HG03139 (cell line): ENCODE data around the gene MELTF.
"Not testable (repeated sequence)": the region's sequence is repeated elsewhere in the genome, so short reads cannot be mapped to it uniquely, and the experiment has no call there.

ENCODE experiments used
- ATAC-seq: cut with Tn5 transposase; IDR thresholded peaks from one replicate; pipeline ENCODE4 v1.9.1; 2021; ENCODE audit not compliant: unreplicated experiment

The MELTF gene

GRCh38 chr3:197029511-197030167 is at the start of gene MELTF:
MELTF (minus strand) TSS chr3:197029817; CDS start chr3:197029702, 115 bp downstream.
- peak; percentile 60 for ATAC-seq

DNA sequence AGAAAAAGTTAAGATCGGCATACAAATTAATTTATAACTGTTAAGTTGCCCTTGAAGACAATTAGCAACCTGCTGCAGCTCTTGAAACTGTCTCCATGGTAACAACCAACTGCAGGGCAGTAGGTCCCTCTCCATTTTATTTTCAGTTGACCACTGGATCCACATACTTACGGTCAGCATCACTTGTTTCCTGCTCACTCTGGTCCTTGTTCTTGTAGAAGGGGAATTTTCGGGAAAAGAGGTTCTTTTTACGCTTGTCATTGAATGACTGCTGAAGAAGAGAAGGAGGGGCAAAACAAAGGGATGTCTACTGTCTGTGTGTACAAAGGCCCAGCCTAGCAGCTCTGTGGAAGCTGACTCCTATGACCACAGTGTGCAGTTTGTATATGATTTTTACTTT is 46.8 kb upstream of the MELTF start:
- no peak for ATAC-seq

DNA sequence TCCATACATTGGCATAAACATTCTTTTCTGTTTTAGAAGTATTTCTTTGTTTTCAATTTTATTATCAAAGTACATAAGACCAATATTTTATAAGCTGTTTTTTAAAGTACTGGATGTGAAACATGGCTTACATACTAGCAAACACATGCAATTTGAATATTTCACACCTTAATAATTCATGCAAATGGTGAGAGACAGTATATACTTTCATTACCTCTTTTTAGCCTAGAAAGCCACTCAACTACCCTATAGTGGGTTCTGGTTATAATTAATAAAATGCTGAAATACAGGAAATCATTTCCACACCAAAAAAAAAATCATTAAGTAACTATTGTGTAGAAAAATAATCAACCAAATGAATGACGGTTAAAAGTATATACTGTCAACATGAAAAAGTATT is 38.5 kb upstream of the MELTF start:
- peak; percentile 63 for ATAC-seq

- no peak for ATAC-seq
These were observed 35.2 kb upstream of the MELTF start for GRCh38 chr3:197064771-197065170.

DNA sequence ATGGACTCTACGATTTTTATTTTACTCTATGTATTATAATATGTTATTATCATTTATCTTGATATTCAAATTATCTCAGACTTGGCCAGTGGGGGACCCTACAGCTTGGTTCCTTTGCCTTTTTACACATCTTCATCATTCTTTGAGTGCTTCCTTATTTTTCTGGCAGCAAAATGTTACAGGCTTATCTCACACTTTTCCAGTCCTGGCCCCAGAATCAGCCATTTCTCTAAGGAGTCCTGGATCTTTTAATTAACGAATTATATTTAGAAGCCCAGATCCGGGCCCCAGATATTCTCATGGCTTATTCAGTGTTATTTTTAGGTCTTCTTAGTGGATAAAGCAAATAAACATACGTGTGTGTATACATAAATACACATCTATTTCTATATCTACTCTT is 32.8 kb upstream of the MELTF start:
- no peak for ATAC-seq

- not testable (repeated sequence) for ATAC-seq
These were observed 22.0 kb upstream of the MELTF start for GRCh38 chr3:197051637-197052036.

GRCh38 chr3:197050511-197050910 is 20.9 kb upstream of the MELTF start:
- ATAC-seq, result no peak

DNA sequence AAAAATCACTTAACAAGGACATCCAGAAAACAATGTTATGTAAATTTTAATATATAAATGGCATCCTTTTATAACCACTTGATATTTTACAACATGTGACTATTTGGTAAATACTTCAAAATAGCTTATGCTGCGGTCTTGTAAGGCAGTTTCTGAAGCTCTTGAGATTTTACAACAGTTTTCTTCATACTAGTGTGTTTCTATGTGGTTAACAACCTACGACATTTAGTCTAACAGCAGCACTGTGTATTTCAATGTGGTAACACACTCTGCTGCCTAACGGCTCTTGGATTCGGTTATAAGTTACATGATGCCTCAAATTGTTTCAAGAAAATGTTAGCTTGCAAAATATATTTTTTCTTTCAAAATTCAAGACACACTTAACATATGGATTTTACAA is 12.9 kb upstream of the MELTF start:
- ATAC-seq, result no peak

GRCh38 chr3:197041875-197042488 is 12.4 kb upstream of the MELTF start:
- ATAC-seq, result no peak

GRCh38 chr3:197040658-197041057 is 11.0 kb upstream of the MELTF start:
- ATAC-seq, result no peak

DNA sequence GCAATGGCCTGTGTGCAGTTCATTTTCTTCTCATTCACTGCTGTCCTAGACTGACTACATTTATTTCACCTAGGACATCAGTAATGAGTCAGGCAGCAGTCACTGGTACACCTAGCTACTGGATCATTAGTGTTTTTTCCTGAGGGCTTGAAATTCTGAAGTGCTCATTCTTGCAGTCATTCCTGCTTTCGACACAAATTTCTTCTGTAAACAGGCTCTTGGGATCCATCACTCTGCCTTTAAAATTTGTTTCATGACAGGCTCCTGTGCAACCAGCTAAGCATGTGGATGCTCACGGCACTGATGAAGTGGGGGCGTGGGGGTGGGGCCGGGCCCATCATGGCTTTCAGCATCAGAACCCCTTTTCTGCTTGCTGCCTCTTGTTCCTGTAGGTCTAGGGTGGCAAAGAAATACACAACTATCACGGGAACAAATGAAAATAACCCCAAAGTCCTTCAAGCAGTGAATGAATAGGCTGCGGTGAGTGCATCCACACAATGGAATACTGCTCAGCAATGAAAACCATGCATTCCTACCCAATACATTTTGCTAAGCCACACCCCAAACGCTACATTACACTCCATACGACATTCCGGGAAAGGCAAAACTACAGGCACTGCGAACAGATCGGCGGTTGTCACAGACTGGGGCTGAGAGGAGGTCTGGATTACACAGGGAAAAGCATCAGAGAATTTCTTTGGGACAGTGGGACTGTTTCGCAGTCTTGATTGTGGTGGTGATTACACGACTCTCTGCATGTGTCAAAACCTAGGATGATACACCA is 9.3 kb upstream of the MELTF start:
- ATAC-seq, result no peak

- no peak for ATAC-seq
These were observed 6.0 kb upstream of the MELTF start for GRCh38 chr3:197035577-197035976.

DNA sequence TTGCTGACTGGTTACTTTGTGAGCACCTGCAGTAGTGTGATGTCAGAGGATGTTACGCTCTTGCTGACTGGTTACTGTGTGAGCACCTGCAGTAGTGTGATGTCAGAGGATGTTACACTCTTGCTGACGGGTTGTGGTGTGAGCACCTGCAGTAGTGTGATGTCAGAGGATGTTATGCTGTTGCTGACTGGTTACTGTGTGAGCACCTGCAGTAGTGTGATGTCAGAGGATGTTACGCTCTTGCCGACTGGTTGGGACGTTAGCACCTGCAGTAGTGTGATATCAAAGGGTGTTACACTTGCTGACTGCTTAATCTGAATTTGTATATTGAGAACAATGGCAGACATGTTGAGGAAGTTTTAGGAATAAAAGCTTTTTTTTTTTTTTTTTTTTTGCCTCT is 5.2 kb upstream of the MELTF start:
- ATAC-seq, result not testable (repeated sequence)

- ATAC-seq, result not testable (repeated sequence)
These were observed 4.1 kb upstream of the MELTF start for GRCh38 chr3:197033764-197034163.

GRCh38 chr3:197031315-197032285 is 2.0 kb upstream of the MELTF start:
- no peak for ATAC-seq

GRCh38 chr3:197030379-197031314 is 1.0 kb upstream of the MELTF start:
- no peak for ATAC-seq

DNA sequence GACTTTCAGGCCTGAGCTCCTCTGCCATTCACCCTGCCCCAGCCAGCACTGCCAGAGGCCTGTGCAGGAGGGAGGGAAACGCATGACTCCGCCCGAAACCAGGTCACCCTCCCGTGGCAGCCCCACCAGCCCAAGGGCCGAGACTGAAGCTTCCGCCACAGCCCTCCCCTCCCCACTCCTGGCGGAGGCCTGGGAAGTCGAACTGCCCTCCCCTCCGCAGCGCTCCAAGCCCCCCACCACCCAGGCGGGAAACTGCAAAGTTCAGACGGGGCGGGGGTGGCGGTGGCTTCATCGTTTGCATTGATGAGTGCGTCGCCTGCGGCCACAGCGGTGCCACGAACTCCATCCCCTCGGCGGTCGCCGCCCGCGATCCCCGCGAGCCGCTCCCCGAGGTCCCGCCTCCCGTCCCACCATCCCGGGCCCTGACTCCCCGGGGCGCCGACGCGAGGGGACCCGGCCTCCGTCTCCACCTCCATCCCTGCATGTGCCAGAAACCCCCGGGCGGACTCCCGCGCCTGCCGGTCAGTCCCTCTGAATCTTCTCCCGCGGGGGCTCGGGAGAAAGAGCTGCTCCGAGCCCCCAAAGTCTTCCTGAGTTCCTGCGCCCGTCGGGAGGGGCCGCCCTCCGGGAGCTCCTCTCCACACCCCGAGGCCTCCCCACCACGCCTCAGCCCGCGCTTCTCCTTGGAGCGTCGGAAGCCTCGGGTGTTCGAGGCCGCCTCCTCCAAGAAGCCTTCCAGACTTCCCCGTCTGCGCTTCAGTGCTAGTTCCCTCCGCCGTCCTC is 698 bp downstream of the MELTF start:
- ATAC-seq, result peak; percentile 10

DNA sequence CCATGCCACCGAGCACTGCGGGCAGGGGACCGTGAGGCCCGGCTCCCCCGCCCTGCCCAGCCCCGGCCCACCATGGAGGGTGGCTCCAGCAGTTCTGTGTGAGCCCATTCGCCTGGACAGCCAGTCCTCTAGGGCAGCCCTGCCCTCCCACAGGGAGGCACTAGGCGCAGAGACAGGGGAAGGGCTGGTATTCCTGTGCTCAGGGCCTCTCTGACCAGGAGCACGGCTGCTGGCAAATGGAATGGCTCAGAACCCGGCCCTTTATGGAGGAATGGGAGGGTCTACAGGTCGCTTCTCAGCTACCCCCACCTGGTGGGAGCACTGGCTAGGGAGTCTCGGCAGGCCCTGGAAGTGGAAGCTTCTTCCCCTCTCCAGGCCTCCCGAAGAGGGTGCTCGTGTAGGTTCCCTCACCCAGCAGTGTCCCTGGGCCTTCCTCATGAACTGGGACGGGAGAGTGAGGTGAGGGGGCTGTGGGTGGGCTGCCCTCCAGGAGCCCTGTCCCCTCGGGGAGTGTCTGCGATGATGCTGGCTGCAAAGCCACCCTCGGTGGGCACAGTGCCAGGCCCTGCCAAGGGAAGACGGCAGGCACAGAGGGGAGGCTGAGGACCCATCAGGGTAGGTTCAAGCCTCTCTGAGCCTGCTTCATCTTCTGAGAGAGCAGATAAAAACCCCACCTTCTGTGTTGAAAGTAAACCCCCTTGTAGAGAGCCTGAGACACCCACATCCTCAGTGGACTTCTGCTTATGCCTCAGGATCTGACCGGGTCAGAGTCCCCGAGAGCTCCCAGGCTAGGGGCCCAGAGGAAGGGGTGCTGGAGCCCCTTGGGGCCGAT is 1.5 kb downstream of the MELTF start:
- peak; percentile 16 for ATAC-seq
